ENCODE measurements around the gene PLCD3.
A peak's percentile ranks its signal among the peaks of the same experiment; 100 is the strongest.

Gene PLCD3

GRCh38 chr17:45132320-45132571 lies at the start of gene PLCD3:
Gene PLCD3, minus strand, starts transcription at chr17:45132515. Its CDS starts 105 bp downstream, at chr17:45132410.
- DNase-seq: no peak

- no peak for DNase-seq
Observed at GRCh38 chr17:45177563-45177962, 45.2 kb upstream of the PLCD3 start.

- no peak for DNase-seq
Observed at GRCh38 chr17:45175759-45176115, 43.4 kb upstream of the PLCD3 start.

GRCh38 chr17:45172541-45173286 lies 40.4 kb upstream of the PLCD3 start:
- DNase-seq: peak; percentile 55 to 61

- DNase-seq: no peak
Observed at GRCh38 chr17:45172232-45172540, 39.9 kb upstream of the PLCD3 start.

GRCh38 chr17:45171338-45172231 lies 39.3 kb upstream of the PLCD3 start:
- no peak for DNase-seq

GRCh38 chr17:45170931-45171337 lies 38.6 kb upstream of the PLCD3 start:
- no peak for DNase-seq

GRCh38 chr17:45170280-45170930 lies 38.1 kb upstream of the PLCD3 start:
- no peak for DNase-seq

GRCh38 chr17:45168991-45169752 lies 36.9 kb upstream of the PLCD3 start:
- no peak for DNase-seq

GRCh38 chr17:45164734-45165269 lies 32.5 kb upstream of the PLCD3 start:
- no peak for DNase-seq

GRCh38 chr17:45162025-45162687 lies 29.8 kb upstream of the PLCD3 start:
- DNase-seq: no peak

- peak; percentile 97 to 99 for DNase-seq
Observed at GRCh38 chr17:45161288-45162024, 29.1 kb upstream of the PLCD3 start, which contains the start of gene HEXIM2. Gene HEXIM2, plus strand, starts transcription at chr17:45161875. Its CDS starts 919 bp downstream, at chr17:45162794.

GRCh38 chr17:45160447-45161287 lies 28.4 kb upstream of the PLCD3 start:
- peak; percentile 60 to 72 for DNase-seq

GRCh38 chr17:45156242-45156641 lies 23.9 kb upstream of the PLCD3 start:
- DNase-seq: no peak

- DNase-seq: no peak
Observed at GRCh38 chr17:45155483-45155882, 23.2 kb upstream of the PLCD3 start.

- no peak for DNase-seq
Observed at GRCh38 chr17:45155029-45155428, 22.7 kb upstream of the PLCD3 start.

- DNase-seq: no peak
Observed at GRCh38 chr17:45150911-45151809, 18.8 kb upstream of the PLCD3 start.

- DNase-seq: peak; percentile 54 to 59
Observed at GRCh38 chr17:45149669-45150664, 17.7 kb upstream of the PLCD3 start.

Data from stimulated activated CD4-positive, alpha-beta T cell treated with anti-CD3 and anti-CD28 coated beads, Interleukin-2, amount 100 ng/mL, for 24 hours (primary cell).